Body of pancreas (tissue), 4 donors: ENCODE data around the gene CMAS.

Source experiments
- POLR2A ChIP-seq, 3 donors: fragments of 450-650 bp; IDR thresholded peaks; one replicate each; pipeline ENCODE4 v1.6.1; 2016; ENCODE audit warnings: antibody characterized with exemption in 3 of 3, mild to moderate bottlenecking in 2 of 3
- TF ChIP-seq, protein P1 (sequence below), 7 experiments: fragments of 450-650 bp in 4 of 7; fragments of 200-600 bp in 3 of 7; sonication (generic) in 3 of 7; IDR thresholded peaks; one replicate each; pipeline ENCODE4 v1.5.1; 2016 to 2019; ENCODE audit warnings: antibody characterized with exemption in 7 of 7

DNA sequence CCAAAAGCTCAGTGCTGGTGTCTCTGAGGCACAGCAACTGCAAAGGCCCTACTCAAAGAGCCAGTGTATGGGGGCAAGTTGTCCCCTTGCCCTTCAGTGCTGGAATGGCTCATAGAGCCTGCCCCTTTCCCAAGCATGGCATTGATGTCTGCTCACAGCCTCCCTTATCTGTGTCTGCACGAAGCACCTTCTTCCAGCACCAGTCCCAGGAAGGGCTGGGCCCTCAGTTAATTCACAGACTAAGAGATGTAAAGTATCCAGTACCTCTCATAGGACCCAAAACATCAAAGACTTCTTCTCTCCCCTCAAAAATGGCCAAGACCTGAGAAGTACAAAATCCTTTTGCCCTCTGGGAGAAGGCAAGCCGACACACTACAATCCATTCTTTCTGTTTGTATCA is 1.6 kb upstream of the CMAS start:
- TF ChIP-seq, protein P1, sequence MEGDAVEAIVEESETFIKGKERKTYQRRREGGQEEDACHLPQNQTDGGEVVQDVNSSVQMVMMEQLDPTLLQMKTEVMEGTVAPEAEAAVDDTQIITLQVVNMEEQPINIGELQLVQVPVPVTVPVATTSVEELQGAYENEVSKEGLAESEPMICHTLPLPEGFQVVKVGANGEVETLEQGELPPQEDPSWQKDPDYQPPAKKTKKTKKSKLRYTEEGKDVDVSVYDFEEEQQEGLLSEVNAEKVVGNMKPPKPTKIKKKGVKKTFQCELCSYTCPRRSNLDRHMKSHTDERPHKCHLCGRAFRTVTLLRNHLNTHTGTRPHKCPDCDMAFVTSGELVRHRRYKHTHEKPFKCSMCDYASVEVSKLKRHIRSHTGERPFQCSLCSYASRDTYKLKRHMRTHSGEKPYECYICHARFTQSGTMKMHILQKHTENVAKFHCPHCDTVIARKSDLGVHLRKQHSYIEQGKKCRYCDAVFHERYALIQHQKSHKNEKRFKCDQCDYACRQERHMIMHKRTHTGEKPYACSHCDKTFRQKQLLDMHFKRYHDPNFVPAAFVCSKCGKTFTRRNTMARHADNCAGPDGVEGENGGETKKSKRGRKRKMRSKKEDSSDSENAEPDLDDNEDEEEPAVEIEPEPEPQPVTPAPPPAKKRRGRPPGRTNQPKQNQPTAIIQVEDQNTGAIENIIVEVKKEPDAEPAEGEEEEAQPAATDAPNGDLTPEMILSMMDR (IDR thresholded peaks at IDR 0.05): no peak
- TF ChIP-seq POLR2A (IDR thresholded peaks at IDR 0.05): no peak
